HG02852 (cell line): Measurements from ENCODE around the gene WDR82.
A peak's percentile ranks its signal among the peaks of the same experiment; 100 is the strongest.

Experiments
- ATAC-seq: cut with Tn5 transposase; IDR thresholded peaks from one replicate; pipeline ENCODE4 v1.9.1; 2021; ENCODE audit warnings: mild to moderate bottlenecking, moderate library complexity; ENCODE audit not compliant: unreplicated experiment

WDR82 gene

DNA sequence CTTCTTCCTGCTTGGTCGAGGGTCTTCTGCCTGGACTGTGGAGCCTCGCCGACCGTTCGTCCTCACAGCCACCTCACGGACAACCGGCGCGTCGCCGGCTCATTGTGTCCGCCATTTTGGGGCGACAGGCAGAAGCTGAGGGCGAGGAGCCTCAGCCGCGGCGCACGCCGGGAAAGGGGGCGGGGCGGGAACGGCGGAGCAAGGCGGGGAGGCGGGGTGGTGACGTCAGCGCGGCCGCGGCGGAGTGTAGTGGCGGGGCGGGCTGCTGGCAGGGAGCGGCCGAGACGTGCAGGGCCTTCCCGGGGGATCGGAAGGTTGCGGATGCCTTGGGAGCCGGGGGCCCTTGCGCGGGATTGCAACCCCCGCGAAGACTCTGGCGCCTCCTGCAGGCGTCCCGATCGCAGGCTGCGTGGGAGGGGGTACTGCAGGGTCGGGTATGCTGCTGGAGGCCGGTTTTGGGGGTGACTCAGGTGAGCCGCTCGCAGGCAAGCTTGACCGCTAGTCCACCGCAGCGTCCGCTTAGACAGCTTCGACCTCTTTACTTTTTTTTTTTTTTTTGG is at the start of gene WDR82:
WDR82 (minus strand) TSS at position 140 of the 560 bp plus-strand sequence. CDS start 288 bp downstream, outside the sequence.
- ATAC-seq: peak; percentile 86

DNA sequence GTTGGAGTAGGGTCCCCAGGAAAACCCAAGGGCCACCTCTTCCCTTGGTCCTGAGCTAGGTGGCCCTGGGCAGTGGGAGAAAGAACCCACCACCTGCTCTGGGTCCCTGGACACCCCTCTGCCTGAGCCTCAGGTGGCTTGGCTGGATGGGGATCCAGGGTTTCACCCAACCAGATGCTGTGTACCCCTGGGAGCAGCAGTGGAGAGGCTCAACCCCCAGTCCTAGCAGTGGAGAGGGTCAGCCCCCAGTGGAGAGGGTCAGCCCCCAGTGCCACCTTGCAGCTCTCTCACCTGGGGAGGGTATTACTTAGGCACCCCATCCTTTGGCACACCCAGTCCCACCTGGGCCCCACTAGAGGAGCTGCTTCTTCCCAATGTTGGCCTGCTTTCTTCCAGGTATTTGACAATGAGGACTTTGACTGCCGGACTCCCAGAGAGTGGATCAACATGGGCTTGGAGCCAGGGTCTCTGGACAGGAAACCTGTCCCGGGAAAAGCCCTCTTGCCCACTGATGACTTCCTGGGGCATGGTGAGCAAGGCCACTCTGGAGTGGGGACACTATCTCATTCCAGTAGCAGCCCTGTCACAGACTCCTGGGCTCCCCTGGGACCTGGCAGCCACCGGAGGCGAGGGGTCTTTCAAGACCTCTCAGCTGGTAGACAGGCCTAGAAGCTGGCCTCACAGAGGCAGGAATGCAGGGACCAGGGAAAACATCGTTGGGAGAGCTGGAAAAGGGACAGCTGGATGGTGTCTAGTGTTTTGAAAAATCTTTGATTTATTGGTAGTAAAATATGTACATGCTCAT is 49.2 kb upstream of the WDR82 start:
- no peak for ATAC-seq

GRCh38 chr3:52326976-52327375 is 48.5 kb upstream of the WDR82 start:
- no peak for ATAC-seq

- no peak for ATAC-seq
These were observed 47.2 kb upstream of the WDR82 start for GRCh38 chr3:52325686-52326085.

- ATAC-seq: no peak
These were observed 46.2 kb upstream of the WDR82 start for GRCh38 chr3:52324676-52325075.

DNA sequence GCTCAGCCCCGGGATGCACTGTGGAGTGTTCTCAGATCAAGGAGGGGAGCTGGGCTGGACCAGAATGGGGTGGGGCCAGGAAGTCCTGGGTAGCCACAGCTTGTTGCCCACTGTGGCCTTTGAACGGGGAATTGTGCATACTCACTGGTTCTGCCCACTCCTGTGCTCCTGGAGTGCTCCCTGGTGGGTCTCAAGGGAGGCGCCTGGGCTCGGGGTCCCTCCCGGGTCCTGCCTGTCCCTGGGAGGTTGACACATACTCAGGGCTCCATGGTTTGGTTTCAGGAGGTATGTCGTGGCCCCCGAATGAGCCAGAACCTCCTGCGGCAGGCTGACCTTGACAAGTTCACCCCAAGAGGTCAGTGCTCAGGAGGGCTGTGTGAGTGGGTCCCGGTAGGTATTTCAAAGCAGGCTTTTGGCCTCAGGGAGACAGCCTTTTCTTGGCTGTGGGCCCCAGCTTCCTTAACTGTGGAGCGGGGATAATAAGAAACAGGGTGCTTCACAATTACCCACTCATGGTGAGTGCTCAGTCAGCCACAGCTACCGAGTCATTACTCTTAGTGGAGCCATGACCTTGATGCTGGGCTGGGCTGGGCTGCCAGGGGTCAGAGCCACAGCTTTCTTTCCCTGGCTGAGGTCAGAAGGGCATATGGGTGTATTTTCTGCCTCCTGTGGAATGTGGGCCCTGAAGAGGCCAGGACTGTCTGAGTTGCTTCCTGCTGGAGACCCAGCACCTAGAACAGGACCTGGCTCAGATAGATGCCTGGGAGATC is 45.3 kb upstream of the WDR82 start:
- ATAC-seq: no peak

- ATAC-seq: no peak
These were observed 44.0 kb upstream of the WDR82 start for GRCh38 chr3:52322466-52322865.

GRCh38 chr3:52321481-52321880 is 43.0 kb upstream of the WDR82 start:
- ATAC-seq: no peak

DNA sequence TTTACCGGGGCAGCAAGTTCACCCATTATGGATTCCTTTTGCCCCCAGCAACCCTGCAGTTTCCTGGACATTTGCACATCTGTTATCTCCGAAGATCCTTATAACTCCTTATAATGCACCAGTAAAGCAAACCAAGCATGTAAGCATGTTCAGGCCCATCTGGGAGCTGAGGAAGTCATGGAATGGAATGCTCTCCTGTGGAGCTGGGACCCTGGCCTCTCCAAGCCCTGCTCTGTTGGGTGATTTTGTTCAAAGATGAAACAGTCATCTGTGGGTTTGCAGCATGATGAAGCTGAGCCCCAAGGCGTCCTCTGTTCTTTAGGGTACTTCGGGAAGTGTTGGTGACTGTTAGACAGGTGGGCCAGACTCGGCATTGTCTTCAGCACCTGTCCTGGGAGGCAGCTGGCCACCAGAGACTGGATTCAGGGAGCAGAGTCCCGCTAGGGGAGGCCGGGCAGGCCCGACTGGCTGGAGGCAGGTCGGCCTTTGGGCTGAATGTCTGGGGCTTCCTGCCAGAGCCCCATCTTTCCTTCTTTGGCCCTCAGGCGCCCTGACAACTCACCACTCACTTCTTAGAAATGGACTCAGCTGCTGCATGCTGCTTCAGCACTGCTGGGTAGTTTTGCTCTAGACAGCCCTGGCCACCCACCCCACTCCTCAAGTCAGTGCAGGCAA is 41.6 kb upstream of the WDR82 start:
- ATAC-seq: no peak

DNA sequence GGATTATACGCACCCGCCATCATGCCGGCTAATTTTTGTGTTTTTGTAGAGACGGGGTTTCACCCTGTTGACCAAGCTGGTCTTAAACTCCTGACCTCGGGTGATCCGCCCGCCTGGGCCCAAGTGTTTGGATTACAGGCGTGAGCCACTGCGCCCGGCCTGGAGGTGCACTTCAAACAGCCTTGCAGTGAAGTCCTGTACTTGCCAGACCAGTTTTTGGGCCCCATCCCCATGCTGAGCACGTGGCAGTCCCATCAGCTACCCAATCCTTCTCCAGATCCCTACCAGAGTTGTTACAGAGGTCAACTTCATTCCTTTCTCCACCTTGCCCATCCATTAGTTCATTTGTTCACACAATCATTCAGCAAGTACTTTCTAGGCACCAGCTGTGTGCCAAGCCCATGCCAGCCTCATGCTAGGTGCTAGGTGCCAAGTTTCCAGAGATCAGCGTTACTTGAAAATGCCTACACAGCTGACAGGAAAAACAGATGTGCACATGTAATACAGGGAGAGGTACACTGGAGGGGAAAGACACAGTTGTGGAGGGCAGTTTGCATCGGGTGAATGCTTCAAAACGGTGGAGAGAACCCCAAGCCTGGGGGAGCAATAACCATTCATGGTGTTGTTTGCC is 39.9 kb upstream of the WDR82 start:
- ATAC-seq: no peak

- no peak for ATAC-seq
These were observed 39.0 kb upstream of the WDR82 start for GRCh38 chr3:52317208-52318000.

GRCh38 chr3:52315977-52316764 is 37.7 kb upstream of the WDR82 start, which contains the start of gene DNAH1:
Gene DNAH1 (plus strand): TSS chr3:52316319. CDS start chr3:52322443, 6,124 bp downstream.
- ATAC-seq: no peak

DNA sequence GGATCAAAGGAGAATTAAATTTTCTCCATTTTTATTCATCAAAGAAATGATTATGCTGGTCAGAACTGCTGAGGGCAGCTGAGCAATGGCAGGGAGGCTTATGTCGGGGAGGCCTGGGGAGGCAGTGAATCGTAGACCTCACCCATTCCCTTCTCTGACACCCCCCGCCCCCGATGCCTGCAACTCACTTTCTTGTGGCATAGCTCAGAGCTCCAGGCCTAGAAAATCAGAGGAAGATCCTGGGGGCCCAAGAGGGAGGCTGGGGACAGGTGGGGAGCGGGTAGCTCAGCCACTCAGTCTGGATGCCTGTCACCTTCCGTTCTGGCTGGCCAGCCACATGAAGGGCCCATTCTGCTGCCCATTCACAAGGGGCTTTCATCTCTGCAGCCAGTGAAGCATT is 36.6 kb upstream of the WDR82 start:
- no peak for ATAC-seq

DNA sequence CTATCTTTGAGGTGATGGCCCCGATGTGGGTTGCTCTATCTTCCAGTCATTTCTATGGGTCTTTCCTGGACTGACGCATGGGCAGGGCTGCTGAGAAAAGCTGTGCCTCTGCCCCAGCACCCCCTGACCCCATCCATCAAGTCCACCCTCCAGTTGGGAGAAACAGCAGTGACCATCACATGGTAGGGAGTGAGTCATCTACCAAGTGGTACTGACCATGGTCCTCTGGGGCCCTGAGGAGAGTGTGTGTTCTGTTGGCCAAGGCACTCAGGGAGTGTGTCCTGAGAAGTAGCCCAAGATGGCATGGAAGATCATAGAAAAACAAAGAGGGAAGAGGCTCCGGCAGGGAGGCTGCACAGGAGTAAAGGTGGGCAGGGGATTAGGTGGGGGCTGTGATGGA is 36.0 kb upstream of the WDR82 start:
- ATAC-seq: no peak

DNA sequence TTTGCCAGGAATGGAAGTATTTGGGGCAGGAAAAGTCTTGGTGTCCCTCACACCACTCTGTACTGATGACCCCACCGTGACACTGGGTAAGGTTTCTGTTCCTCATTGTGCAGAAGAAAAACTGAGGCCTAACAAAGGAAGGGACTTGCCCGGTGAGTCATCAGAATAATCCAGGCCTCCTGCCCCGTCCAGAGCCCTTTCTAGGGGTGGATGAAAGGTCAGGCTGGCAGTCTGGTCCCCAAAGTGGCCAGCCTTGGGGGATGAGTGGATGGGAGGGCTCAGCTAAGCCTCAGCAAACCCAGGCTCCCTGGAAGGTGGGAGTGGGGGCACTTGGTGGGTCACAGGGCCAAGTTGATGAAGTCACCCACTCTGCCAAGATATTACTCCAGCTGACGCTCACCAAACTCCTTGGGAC is 35.3 kb upstream of the WDR82 start:
- ATAC-seq: peak; percentile 91

- no peak for ATAC-seq
These were observed 34.8 kb upstream of the WDR82 start for GRCh38 chr3:52313188-52313773.

DNA sequence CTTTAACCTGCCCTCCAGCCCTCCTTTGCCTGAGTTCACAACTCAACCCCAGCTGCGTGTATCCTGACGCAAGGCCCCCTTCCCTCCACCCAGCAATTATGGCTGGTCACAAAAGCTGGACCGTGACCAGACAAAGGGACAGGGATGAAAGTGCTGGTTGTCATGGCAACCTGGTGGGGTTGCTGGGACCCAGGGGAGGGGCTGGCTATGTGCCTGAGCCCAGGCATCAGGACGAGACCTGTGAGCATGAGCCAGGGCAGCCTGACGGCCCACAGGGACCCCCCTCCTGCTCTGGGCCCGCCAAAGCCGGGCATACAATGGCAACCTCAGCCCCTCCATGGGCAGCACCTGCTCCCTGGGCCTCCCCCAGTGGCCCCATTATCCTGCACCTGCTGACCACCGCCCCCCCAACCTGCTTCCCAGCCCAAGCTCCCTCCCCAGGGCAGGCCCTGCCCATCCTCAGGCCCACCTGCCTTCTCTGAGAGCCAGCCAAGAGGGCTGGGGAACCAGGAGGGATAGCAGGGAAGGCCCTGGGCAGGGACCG is 33.2 kb upstream of the WDR82 start:
- no peak for ATAC-seq

- peak; percentile 44 for ATAC-seq
These were observed 32.6 kb upstream of the WDR82 start for GRCh38 chr3:52310861-52311575.
